Hepatocyte (in vitro differentiated cells): ENCODE results near the gene FSD2.

Source experiments
- EZH2 ChIP-seq: fragments of 200-600 bp; sonication (generic); IDR thresholded peaks from 2 replicates; pipeline ENCODE4 v1.6.1; 2016; ENCODE audit warnings: antibody characterized with exemption, mild to moderate bottlenecking, borderline replicate concordance
- EZH2phosphoT487 ChIP-seq: fragments of 200-600 bp; sonication (generic); IDR thresholded peaks from one replicate; pipeline ENCODE4 v1.6.1; 2018; ENCODE audit warnings: antibody characterized with exemption, mild to moderate bottlenecking, low read depth, moderate library complexity; ENCODE audit not compliant: unreplicated experiment, severe bottlenecking
- TF ChIP-seq, protein P1 (sequence below): fragments of 200-600 bp; sonication (generic); IDR thresholded peaks from 2 replicates; pipeline ENCODE4 v1.5.1; 2016; ENCODE audit warnings: antibody characterized with exemption, mild to moderate bottlenecking; ENCODE audit not compliant: poor library complexity

DNA sequence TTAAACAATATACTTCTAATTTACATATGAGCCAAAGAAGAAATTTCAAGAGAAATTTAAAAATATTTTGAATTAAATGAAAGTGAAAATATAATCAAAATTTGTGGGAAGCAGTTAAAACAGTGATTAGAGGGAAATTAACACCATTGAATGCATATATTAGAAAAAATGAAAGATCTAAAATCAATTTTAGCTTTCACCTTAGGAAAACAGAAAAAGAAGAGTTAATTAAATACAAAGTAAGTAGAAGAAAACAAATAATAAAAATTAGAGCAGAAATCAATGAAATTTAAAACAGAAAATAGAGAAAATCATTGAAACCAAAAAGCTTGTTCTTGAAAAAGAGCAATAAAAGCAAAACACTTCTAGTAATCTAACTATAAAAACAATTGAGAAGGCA lies 57.6 kb downstream of the FSD2 start:
- TF ChIP-seq, protein P1, sequence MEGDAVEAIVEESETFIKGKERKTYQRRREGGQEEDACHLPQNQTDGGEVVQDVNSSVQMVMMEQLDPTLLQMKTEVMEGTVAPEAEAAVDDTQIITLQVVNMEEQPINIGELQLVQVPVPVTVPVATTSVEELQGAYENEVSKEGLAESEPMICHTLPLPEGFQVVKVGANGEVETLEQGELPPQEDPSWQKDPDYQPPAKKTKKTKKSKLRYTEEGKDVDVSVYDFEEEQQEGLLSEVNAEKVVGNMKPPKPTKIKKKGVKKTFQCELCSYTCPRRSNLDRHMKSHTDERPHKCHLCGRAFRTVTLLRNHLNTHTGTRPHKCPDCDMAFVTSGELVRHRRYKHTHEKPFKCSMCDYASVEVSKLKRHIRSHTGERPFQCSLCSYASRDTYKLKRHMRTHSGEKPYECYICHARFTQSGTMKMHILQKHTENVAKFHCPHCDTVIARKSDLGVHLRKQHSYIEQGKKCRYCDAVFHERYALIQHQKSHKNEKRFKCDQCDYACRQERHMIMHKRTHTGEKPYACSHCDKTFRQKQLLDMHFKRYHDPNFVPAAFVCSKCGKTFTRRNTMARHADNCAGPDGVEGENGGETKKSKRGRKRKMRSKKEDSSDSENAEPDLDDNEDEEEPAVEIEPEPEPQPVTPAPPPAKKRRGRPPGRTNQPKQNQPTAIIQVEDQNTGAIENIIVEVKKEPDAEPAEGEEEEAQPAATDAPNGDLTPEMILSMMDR, result no peak
- TF ChIP-seq EZH2phosphoT487, result no peak
- TF ChIP-seq EZH2, result no peak
